HUES6 (cell line): ENCODE measurements around the gene DDOST.

Experiments used
- H3K27ac ChIP-seq: 2 replicates; pipeline ENCODE4 v1.7.0; 2013; ENCODE audit warnings: low read depth, mild to moderate bottlenecking, low read length, inconsistent platforms
- H3K27me3 ChIP-seq: 2 replicates; pipeline ENCODE4 v1.6.1; 2013; ENCODE audit warnings: low read length; ENCODE audit not compliant: control insufficient read depth, insufficient read depth
- H3K36me3 ChIP-seq: 2 replicates; pipeline ENCODE4 v1.6.1; 2013; ENCODE audit warnings: low read length; ENCODE audit not compliant: control insufficient read depth, insufficient read depth
- H3K4me1 ChIP-seq: 2 replicates; pipeline ENCODE4 v1.6.1; 2013; ENCODE audit warnings: low read length; ENCODE audit not compliant: control insufficient read depth, insufficient read depth
- H3K4me3 ChIP-seq: 2 replicates; pipeline ENCODE4 v1.5.1; 2013; ENCODE audit warnings: low read depth, low read length
- H3K9ac ChIP-seq: one replicate; pipeline ENCODE4 v1.6.1; 2013; ENCODE audit warnings: mild to moderate bottlenecking, low read length
- H3K9me3 ChIP-seq: 2 replicates; pipeline ENCODE4 v1.6.1; 2013; ENCODE audit warnings: low read depth, low read length; ENCODE audit not compliant: control insufficient read depth, insufficient read depth

DDOST gene

GRCh38 chr1:20689645-20690056 is 28.5 kb upstream of the DDOST start:
- Histone ChIP-seq H3K4me1 (no peaks in the 10 kb centered on the region; the same call in 1 of the 2 replicates), H3K27ac (no peak overlapping the region), H3K36me3 (0 out of 2 replicates have a peak, but pooled peaks cover 4% of the 10 kb centered on the region), H3K9ac (no peak overlapping the region), H3K27me3 (no peaks in the 10 kb centered on the region), H3K4me3 (no peak overlapping the region), H3K9me3 (no peaks in the 10 kb centered on the region)

- H3K36me3 ChIP-seq: peaks cover 9% of the 10 kb centered on the region; the same call in 1 of the 2 replicates
- no peaks in the 10 kb centered on the region for H3K27me3 ChIP-seq
- H3K4me1 ChIP-seq: no peaks in the 10 kb centered on the region; the same call in 1 of the 2 replicates
- no peak overlapping the region for H3K4me3 ChIP-seq
- no peaks in the 10 kb centered on the region for H3K9me3 ChIP-seq
- H3K9ac ChIP-seq: no peak overlapping the region
- H3K27ac ChIP-seq: no peak overlapping the region
Measured at GRCh38 chr1:20686883-20687725, 25.9 kb upstream of the DDOST start.

- Histone ChIP-seq H3K4me1 (no peaks in the 10 kb centered on the region; the same call in 1 of the 2 replicates), H3K27me3 (no peaks in the 10 kb centered on the region), H3K9me3 (no peaks in the 10 kb centered on the region), H3K36me3 (peaks cover 13% of the 10 kb centered on the region; the same call in 1 of the 2 replicates), H3K9ac (no peak overlapping the region), H3K4me3 (no peak overlapping the region), H3K27ac (no peak overlapping the region)
Measured at GRCh38 chr1:20685741-20686140, 24.6 kb upstream of the DDOST start.

- H3K9ac ChIP-seq: no peak overlapping the region
- no peak overlapping the region for H3K4me3 ChIP-seq
- H3K9me3 ChIP-seq: no peaks in the 10 kb centered on the region
- H3K36me3 ChIP-seq: peaks cover 13% of the 10 kb centered on the region; the same call in 1 of the 2 replicates
- no peaks in the 10 kb centered on the region; the same call in 1 of the 2 replicates for H3K4me1 ChIP-seq
- H3K27ac ChIP-seq: no peak overlapping the region
- H3K27me3 ChIP-seq: no peaks in the 10 kb centered on the region
Measured at GRCh38 chr1:20685099-20685662, 24.0 kb upstream of the DDOST start.

DNA sequence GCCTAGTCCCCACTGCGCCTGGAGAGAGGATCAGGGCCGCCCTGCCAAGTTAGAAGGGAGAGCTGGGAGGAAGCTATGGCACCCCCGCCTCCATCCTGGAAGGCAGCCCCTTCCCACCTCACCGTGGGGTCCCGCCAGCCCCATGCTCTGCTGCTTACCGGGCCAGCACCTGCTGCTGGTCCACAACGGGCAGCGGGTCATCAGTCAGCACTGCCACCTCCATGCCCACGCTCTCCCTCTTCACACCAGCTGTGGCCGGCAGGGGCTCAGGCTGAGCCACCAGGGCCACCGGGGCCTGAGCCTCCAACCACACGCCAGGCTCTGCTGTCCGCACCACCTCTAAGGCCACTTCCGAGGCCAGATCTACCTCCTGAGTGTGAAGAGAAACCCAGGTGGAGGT is 23.5 kb upstream of the DDOST start:
- Histone ChIP-seq H3K4me1 (no peaks in the 10 kb centered on the region; the same call in 1 of the 2 replicates), H3K27me3 (no peaks in the 10 kb centered on the region), H3K36me3 (peaks cover 8% of the 10 kb centered on the region; the same call in 1 of the 2 replicates), H3K4me3 (no peak overlapping the region), H3K9me3 (no peaks in the 10 kb centered on the region), H3K27ac (no peak overlapping the region), H3K9ac (no peak overlapping the region)

DNA sequence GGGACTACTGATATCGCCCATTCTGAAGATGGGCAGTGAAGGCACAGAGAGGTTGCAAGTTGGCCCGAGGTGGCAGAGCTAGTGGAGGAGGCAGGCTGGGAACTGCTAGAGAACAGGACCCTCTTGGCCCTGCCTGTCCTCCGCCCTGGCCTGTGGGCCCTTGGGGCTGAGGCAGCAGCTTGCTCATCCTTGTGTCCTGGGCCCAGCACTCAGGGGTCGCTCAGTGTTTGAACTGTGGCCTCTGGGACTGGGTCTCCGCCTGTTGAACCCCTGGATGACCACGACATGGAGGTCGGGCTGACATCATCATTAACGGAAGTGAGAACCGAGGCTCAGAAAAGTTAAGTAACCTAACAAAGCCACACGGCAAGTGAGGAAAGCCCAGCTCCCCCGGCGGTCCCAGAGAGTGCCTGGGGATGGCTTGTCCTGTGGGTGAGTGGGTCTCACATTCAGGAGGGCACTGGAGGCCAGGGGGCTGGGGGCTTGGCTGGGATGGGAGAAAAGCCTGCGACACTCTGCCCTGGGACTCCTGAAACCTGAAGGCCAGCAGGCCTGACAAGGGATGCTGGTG is 23.0 kb upstream of the DDOST start:
- Histone ChIP-seq H3K4me3 (no peak overlapping the region), H3K27me3 (no peaks in the 10 kb centered on the region), H3K36me3 (peaks cover 8% of the 10 kb centered on the region; the same call in 1 of the 2 replicates), H3K27ac (no peak overlapping the region), H3K9ac (no peak overlapping the region), H3K4me1 (no peaks in the 10 kb centered on the region; the same call in 1 of the 2 replicates), H3K9me3 (no peaks in the 10 kb centered on the region)

- H3K4me3 ChIP-seq: no peak overlapping the region
- H3K9ac ChIP-seq: no peak overlapping the region
- no peaks in the 10 kb centered on the region for H3K9me3 ChIP-seq
- no peaks in the 10 kb centered on the region; the same call in 1 of the 2 replicates for H3K4me1 ChIP-seq
- no peaks in the 10 kb centered on the region for H3K27me3 ChIP-seq
- no peak overlapping the region for H3K27ac ChIP-seq
- H3K36me3 ChIP-seq: peaks cover 8% of the 10 kb centered on the region; the same call in 1 of the 2 replicates
Measured at GRCh38 chr1:20683614-20684013, 22.4 kb upstream of the DDOST start.

- no peaks in the 10 kb centered on the region for H3K9me3 ChIP-seq
- H3K9ac ChIP-seq: no peak overlapping the region
- no peak overlapping the region for H3K4me3 ChIP-seq
- no peaks in the 10 kb centered on the region for H3K27me3 ChIP-seq
- peaks cover 10% of the 10 kb centered on the region; the same call in 1 of the 2 replicates for H3K36me3 ChIP-seq
- H3K27ac ChIP-seq: no peak overlapping the region
- no peaks in the 10 kb centered on the region; the same call in 1 of the 2 replicates for H3K4me1 ChIP-seq
Measured at GRCh38 chr1:20682571-20683236, 21.5 kb upstream of the DDOST start.

DNA sequence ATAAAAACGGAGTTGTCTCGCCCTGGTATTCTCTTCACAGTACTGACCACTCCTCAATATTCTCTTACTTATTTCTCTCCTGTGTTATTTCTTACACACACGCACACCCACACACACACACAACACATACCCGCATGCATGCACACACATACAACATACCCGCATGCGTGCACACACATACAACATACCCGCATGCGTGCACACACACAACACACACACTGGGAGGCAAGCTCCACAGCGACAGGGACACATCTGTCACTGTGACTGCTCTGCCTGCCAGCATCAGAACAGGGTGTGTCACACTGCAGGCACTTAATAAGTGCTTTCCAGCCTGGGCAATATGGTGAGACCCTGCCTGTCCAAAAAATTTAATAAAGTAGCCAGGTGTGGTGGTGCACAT is 20.8 kb upstream of the DDOST start:
- H3K9me3 ChIP-seq: no peaks in the 10 kb centered on the region
- H3K36me3 ChIP-seq: peaks cover 11% of the 10 kb centered on the region; the same call in 1 of the 2 replicates
- no peak overlapping the region for H3K9ac ChIP-seq
- no peak overlapping the region for H3K4me3 ChIP-seq
- no peaks in the 10 kb centered on the region; the same call in 1 of the 2 replicates for H3K4me1 ChIP-seq
- no peaks in the 10 kb centered on the region for H3K27me3 ChIP-seq
- H3K27ac ChIP-seq: no peak overlapping the region

- Histone ChIP-seq H3K27me3 (no peaks in the 10 kb centered on the region), H3K9ac (no peak overlapping the region), H3K4me3 (no peak overlapping the region), H3K4me1 (no peaks in the 10 kb centered on the region; the same call in 1 of the 2 replicates), H3K36me3 (peaks cover 11% of the 10 kb centered on the region; the same call in 1 of the 2 replicates), H3K27ac (no peak overlapping the region), H3K9me3 (no peaks in the 10 kb centered on the region)
Measured at GRCh38 chr1:20680269-20680668, 19.1 kb upstream of the DDOST start.
